Measurements from ENCODE around the gene TRHDE. TPM values are rescaled to one million over a fixed set of nuclear protein-coding genes. Genes with fewer than 3 reads are reported as not detected.

Gene TRHDE
- total and polyA plus RNA-seq, 9 of the 15 experiments (the other 6 are each of a cell fraction or from before 2014, with no cell fraction given) = 0.03 to 0.29 (median 0.09) TPM

- intact Hi-C loops (cut with micrococcal nuclease) (no loop called here), in situ Hi-C loops (cut with MboI) (no loop called here)
- H3K9me1 ChIP-seq (ENCODE audit: control insufficient read depth, insufficient read depth, low read length) = no peaks in the 10 kb centered on the region
- ChIA-PET CTCF (ENCODE audit: low intra/inter-chr PET ratio) (no interaction called here), POLR2A (interaction anchor here (0.6 to 0.9 kb wide), 2 partner anchors 14 to 20 kb away, joined by 3 read pairs; no protein-coding TSS in a partner anchor)
- no peaks in the 10 kb centered on the region for H3K27me3 ChIP-seq (ENCODE audit: control insufficient read depth in 2 of 2, insufficient read depth in 2 of 2, low read length in 2 of 2)
- no peak overlapping the region for H3K4me3 ChIP-seq
- DNase-seq (ENCODE audit: extremely low read depth in 1 of 4, low spot score in 3 of 4) (no peak), ATAC-seq (no peak), FAIRE-seq (no peak)
- H3K9me3 ChIP-seq (replicated peaks; ENCODE audit: control insufficient read depth, insufficient read depth, low read depth, low read length) = no peaks in the 10 kb centered on the region
- no peaks in the 10 kb centered on the region for H3K79me2 ChIP-seq (ENCODE audit: control insufficient read depth, insufficient read depth, low read length)
- WGBS (ENCODE audit: insufficient coverage, low coverage, missing lambda C conversion rate) = 0% methylated on average over 1 of the region's 1 CpG
- H4K20me1 ChIP-seq (replicated peaks; ENCODE audit: control insufficient read depth, insufficient read depth, low read length) = no peaks in the 10 kb centered on the region
- H3K27ac ChIP-seq (ENCODE audit: extremely low read depth, low read depth, low read length) = no peak overlapping the region
- H2AFZ ChIP-seq (ENCODE audit: low read depth, low read length) = no peak overlapping the region
- TF ChIP-seq ETV6 (IDR thresholded peaks at IDR 0.05; ENCODE audit: borderline replicate concordance in 1 of 2, low read depth in 2 of 2, low read length in 1 of 2) (no peak), ETV6 (CRISPR knock-in tag; IDR thresholded peaks at IDR 0.05; ENCODE audit: borderline replicate concordance) (no peak), COPS2 (conservative IDR thresholded peaks at IDR 0.05) (no peak), ELF4 (CRISPR knock-in tag; IDR thresholded peaks at IDR 0.05) (no peak), ILF3 (IDR thresholded peaks at IDR 0.05; ENCODE audit: borderline replicate concordance) (no peak), SAFB (IDR thresholded peaks at IDR 0.05; ENCODE audit: borderline replicate concordance, low read depth, low read length) (no peak), ZFP1 (CRISPR knock-in tag; IDR thresholded peaks at IDR 0.05) (no peak), SMARCC2 (IDR thresholded peaks at IDR 0.05; ENCODE audit: low read depth) (no peak), ESRRB (CRISPR knock-in tag; IDR thresholded peaks at IDR 0.05; ENCODE audit: borderline replicate concordance) (no peak)
- TF ChIP-seq, protein P1, sequence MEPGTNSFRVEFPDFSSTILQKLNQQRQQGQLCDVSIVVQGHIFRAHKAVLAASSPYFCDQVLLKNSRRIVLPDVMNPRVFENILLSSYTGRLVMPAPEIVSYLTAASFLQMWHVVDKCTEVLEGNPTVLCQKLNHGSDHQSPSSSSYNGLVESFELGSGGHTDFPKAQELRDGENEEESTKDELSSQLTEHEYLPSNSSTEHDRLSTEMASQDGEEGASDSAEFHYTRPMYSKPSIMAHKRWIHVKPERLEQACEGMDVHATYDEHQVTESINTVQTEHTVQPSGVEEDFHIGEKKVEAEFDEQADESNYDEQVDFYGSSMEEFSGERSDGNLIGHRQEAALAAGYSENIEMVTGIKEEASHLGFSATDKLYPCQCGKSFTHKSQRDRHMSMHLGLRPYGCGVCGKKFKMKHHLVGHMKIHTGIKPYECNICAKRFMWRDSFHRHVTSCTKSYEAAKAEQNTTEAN (CRISPR knock-in tag; IDR thresholded peaks at IDR 0.05) = no peak
- TF ChIP-seq, protein P2, sequence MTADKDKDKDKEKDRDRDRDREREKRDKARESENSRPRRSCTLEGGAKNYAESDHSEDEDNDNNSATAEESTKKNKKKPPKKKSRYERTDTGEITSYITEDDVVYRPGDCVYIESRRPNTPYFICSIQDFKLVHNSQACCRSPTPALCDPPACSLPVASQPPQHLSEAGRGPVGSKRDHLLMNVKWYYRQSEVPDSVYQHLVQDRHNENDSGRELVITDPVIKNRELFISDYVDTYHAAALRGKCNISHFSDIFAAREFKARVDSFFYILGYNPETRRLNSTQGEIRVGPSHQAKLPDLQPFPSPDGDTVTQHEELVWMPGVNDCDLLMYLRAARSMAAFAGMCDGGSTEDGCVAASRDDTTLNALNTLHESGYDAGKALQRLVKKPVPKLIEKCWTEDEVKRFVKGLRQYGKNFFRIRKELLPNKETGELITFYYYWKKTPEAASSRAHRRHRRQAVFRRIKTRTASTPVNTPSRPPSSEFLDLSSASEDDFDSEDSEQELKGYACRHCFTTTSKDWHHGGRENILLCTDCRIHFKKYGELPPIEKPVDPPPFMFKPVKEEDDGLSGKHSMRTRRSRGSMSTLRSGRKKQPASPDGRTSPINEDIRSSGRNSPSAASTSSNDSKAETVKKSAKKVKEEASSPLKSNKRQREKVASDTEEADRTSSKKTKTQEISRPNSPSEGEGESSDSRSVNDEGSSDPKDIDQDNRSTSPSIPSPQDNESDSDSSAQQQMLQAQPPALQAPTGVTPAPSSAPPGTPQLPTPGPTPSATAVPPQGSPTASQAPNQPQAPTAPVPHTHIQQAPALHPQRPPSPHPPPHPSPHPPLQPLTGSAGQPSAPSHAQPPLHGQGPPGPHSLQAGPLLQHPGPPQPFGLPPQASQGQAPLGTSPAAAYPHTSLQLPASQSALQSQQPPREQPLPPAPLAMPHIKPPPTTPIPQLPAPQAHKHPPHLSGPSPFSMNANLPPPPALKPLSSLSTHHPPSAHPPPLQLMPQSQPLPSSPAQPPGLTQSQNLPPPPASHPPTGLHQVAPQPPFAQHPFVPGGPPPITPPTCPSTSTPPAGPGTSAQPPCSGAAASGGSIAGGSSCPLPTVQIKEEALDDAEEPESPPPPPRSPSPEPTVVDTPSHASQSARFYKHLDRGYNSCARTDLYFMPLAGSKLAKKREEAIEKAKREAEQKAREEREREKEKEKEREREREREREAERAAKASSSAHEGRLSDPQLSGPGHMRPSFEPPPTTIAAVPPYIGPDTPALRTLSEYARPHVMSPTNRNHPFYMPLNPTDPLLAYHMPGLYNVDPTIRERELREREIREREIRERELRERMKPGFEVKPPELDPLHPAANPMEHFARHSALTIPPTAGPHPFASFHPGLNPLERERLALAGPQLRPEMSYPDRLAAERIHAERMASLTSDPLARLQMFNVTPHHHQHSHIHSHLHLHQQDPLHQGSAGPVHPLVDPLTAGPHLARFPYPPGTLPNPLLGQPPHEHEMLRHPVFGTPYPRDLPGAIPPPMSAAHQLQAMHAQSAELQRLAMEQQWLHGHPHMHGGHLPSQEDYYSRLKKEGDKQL (CRISPR knock-in tag; IDR thresholded peaks at IDR 0.05; ENCODE audit: borderline replicate concordance) = no peak
- no peak overlapping the region for H3K9ac ChIP-seq (ENCODE audit: insufficient read depth in 1 of 2, low read depth in 2 of 2, low read length in 2 of 2)
- H3K36me3 ChIP-seq (ENCODE audit: control insufficient read depth, insufficient read depth, low read length) = no peaks in the 10 kb centered on the region
- H3K4me2 ChIP-seq (ENCODE audit: insufficient read depth, low read length) = no peak overlapping the region
- BruUV-seq (replicated peaks) = no TSS peak
- H3K4me1 ChIP-seq (replicated peaks in 1 of 2; ENCODE audit: control insufficient read depth in 2 of 2, insufficient read depth in 2 of 2, low read length in 2 of 2) = no peaks in the 10 kb centered on the region
Measured at GRCh38 chr12:72509891-72510290, 237.7 kb downstream of the TRHDE start.
